Measurements from ENCODE around the gene RRAGC.

DNA sequence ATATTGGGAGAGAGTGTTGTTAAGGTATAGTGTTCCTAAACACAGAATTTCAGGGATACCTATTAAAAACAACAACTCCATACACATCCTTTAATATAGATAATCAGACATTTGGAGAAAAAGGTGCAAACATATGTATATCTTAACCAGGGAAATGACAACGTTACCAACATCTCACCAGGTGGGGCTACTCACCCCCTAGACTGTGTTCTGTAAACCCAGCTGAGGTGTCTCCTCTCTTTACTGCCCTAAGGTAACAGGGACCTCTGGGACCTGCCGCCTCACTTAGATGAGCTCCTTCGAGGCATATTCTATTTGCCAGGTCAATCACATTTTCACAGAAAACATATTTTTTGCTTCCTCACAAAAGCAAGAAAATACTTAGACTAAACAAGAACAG, 13.4 kb downstream of the RRAGC start:
- TF ChIP-seq POLR2A (IDR thresholded peaks at IDR 0.05) (no peak), POLR2AphosphoS5 (IDR thresholded peaks at IDR 0.05) (no peak)
